IMR-90 (cell line): ENCODE measurements around the gene KCNJ1. TPM values are rescaled to one million over a fixed set of nuclear protein-coding genes. Genes with fewer than 3 reads are reported as not detected.

Experiments used
- ATAC-seq: fragments of 200-7000 bp; cut with Tn5 transposase; 2 replicates; pipeline ENCODE4 v1.9.1; 2020; ENCODE audit warnings: low read depth, mild to moderate bottlenecking, moderate library complexity
- BruUV-seq: library from RNA; stranded (reverse); fragments of 400-500 nt; replicated peaks from 2 replicates; lab custom pipeline; 2021; lab: Mats Ljungman, UMichigan
- CTCF ChIA-PET: fragments of 300-600 bp; formaldehyde crosslinking; extraction: SDS; loops from one replicate; lab custom pipeline; 2021; ENCODE audit warnings: antibody characterized with exemption; lab: Yijun Ruan, JAX
- POLR2A ChIA-PET: fragments of 300-600 bp; sonication (Branson Sonifier 250); formaldehyde crosslinking; loops from one replicate; lab custom pipeline; 2022; ENCODE audit warnings: antibody characterized with exemption; ENCODE audit not compliant: unreplicated experiment; lab: Charles Lee
- DNase-seq: peaks from one replicate; pipeline ENCODE4 v3.0.0; 2013
- H2AFZ ChIP-seq: replicated peaks from 2 replicates; pipeline ENCODE3; 2013; ENCODE audit warnings: low read length, mild to moderate bottlenecking; ENCODE audit not compliant: poor library complexity
- H2AK5ac ChIP-seq: 2 replicates; pipeline ENCODE4 v1.6.1; 2013; ENCODE audit warnings: low read depth, low read length, inconsistent platforms
- H2AK9ac ChIP-seq: replicated peaks from 2 replicates; pipeline ENCODE3; 2013; ENCODE audit warnings: mild to moderate bottlenecking, low read depth, low read length, moderate library complexity; ENCODE audit not compliant: poor library complexity
- H2BK120ac ChIP-seq: 2 replicates; pipeline ENCODE4 v1.6.1; 2013; ENCODE audit warnings: low read depth, low read length, inconsistent platforms
- H2BK15ac ChIP-seq: 3 replicates; pipeline ENCODE4 v1.6.1; 2013; ENCODE audit warnings: low read depth, low read length, inconsistent platforms
- H2BK20ac ChIP-seq: 2 replicates; pipeline ENCODE4 v1.6.1; 2013; ENCODE audit warnings: low read depth, mild to moderate bottlenecking, inconsistent platforms, low read length, moderate library complexity
- H2BK5ac ChIP-seq: 2 replicates; pipeline ENCODE4 v1.6.1; 2013; ENCODE audit warnings: mild to moderate bottlenecking, low read depth, low read length, inconsistent platforms; ENCODE audit not compliant: poor library complexity, severe bottlenecking
- H3K14ac ChIP-seq: replicated peaks from 2 replicates; pipeline ENCODE4 v1.6.1; 2013; ENCODE audit warnings: low read depth, low read length, inconsistent platforms
- H3K18ac ChIP-seq: 2 replicates; pipeline ENCODE4 v1.6.1; 2013; ENCODE audit warnings: low read depth, low read length, control low read depth
- H3K23ac ChIP-seq: 2 replicates; pipeline ENCODE4 v1.6.1; 2013; ENCODE audit warnings: low read depth, low read length, inconsistent platforms
- H3K27ac ChIP-seq: 2 replicates; pipeline ENCODE4 v1.5.1; 2013; ENCODE audit warnings: mild to moderate bottlenecking, control low read depth, low read length; ENCODE audit not compliant: insufficient read depth
- H3K27me3 ChIP-seq: 2 replicates; pipeline ENCODE4 v1.6.1; 2013; ENCODE audit warnings: low read length; ENCODE audit not compliant: control insufficient read depth, insufficient read depth
- H3K36me3 ChIP-seq: 2 replicates; pipeline ENCODE4 v1.6.1; 2013; ENCODE audit warnings: low read length, mixed read lengths; ENCODE audit not compliant: control insufficient read depth, insufficient read depth
- H3K4ac ChIP-seq: 2 replicates; pipeline ENCODE4 v1.6.1; 2013; ENCODE audit warnings: low read depth, low read length, inconsistent platforms
- H3K4me1 ChIP-seq: 2 replicates; pipeline ENCODE4 v1.6.1; 2013; ENCODE audit warnings: low read length, mixed read lengths; ENCODE audit not compliant: control insufficient read depth, insufficient read depth
- H3K4me2 ChIP-seq: 2 replicates; pipeline ENCODE4 v1.6.1; 2013; ENCODE audit warnings: low read depth, mild to moderate bottlenecking, control low read depth, low read length, moderate library complexity
- H3K4me3 ChIP-seq: 2 replicates; pipeline ENCODE4 v1.5.1; 2013; ENCODE audit warnings: low read depth, mild to moderate bottlenecking, control low read depth, low read length, moderate library complexity; ENCODE audit not compliant: insufficient read depth
- H3K56ac ChIP-seq: 2 replicates; pipeline ENCODE4 v1.6.1; 2013; ENCODE audit warnings: low read length, inconsistent platforms; ENCODE audit not compliant: insufficient read depth; ENCODE audit errors: extremely low read depth
- H3K79me1 ChIP-seq, 2 experiments: 2 replicates each; pipeline ENCODE4 v1.6.1; 2013; ENCODE audit warnings: low read length in 2 of 2, inconsistent platforms in 1 of 2, low read depth in 1 of 2
- H3K9ac ChIP-seq: 2 replicates; pipeline ENCODE4 v1.6.1; 2013; ENCODE audit warnings: low read depth, low read length, control low read depth
- H3K9me1 ChIP-seq: 2 replicates; pipeline ENCODE4 v1.6.1; 2013; ENCODE audit warnings: low read length, inconsistent platforms; ENCODE audit not compliant: insufficient read depth
- H3K9me3 ChIP-seq: 2 replicates; pipeline ENCODE4 v1.6.1; 2013; ENCODE audit warnings: low read length; ENCODE audit not compliant: control insufficient read depth, insufficient read depth
- H4K20me1 ChIP-seq: 2 replicates; pipeline ENCODE4 v1.6.1; 2013; ENCODE audit warnings: low read length, inconsistent platforms; ENCODE audit not compliant: insufficient read depth
- H4K5ac ChIP-seq: 2 replicates; pipeline ENCODE4 v1.6.1; 2013; ENCODE audit warnings: mild to moderate bottlenecking, low read depth, low read length, control low read depth
- H4K8ac ChIP-seq, 2 experiments: 2 replicates each; pipeline ENCODE4 v1.6.1; 2013; ENCODE audit warnings: low read depth in 2 of 2, low read length in 2 of 2, control low read depth in 1 of 2, inconsistent platforms in 1 of 2
- H4K91ac ChIP-seq: 2 replicates; pipeline ENCODE4 v1.6.1; 2013; ENCODE audit warnings: low read depth, low read length, inconsistent platforms; ENCODE audit not compliant: insufficient read depth
- BHLHE40 ChIP-seq: fragments of 150-350 bp; IDR thresholded peaks from 2 replicates; pipeline ENCODE4 v1.6.1; 2016; ENCODE audit warnings: mild to moderate bottlenecking, low read depth, low read length
- CEBPB ChIP-seq: IDR thresholded peaks from 2 replicates; pipeline ENCODE4 v1.6.1; 2012; ENCODE audit warnings: low read depth, low read length, improper control_type of control experiment
- MAZ ChIP-seq: IDR thresholded peaks from 2 replicates; pipeline ENCODE4 v1.6.1; 2012; ENCODE audit warnings: low read depth, mild to moderate bottlenecking, low read length, improper control_type of control experiment, moderate library complexity, borderline replicate concordance
- MXI1 ChIP-seq: IDR thresholded peaks from 2 replicates; pipeline ENCODE4 v1.6.1; 2012; ENCODE audit warnings: low read depth, mild to moderate bottlenecking, low read length, moderate library complexity, borderline replicate concordance
- POLR2A ChIP-seq: IDR thresholded peaks from 2 replicates; pipeline ENCODE4 v1.6.1; 2012; ENCODE audit warnings: mild to moderate bottlenecking, low read depth, low read length
- WGBS, 2 experiments: methylation state at CpG; one replicate each; pipeline versions ENCODE4 v1.1.5 to v1.1.7; 2013; ENCODE audit warnings: missing lambda C conversion rate in 2 of 2; ENCODE audit not compliant: insufficient read length in 1 of 2; ENCODE audit errors: extremely low coverage in 2 of 2; 5-methylcytosine and 5-hydroxymethylcytosine counted together
- dilution Hi-C: fragments of 300-500 bp; cut with HindIII; formaldehyde crosslinking; loops from one replicate; pipeline ENCODE4 v1.14.3; 2018; ENCODE audit warnings: low sequenced_read_pairs; ENCODE audit not compliant: unreplicated experiment
- in situ Hi-C: fragments of 300-500 bp; cut with MboI; formaldehyde crosslinking; loops from 3 replicates; pipeline ENCODE4 v1.14.3; 2019; ENCODE audit warnings: low sequenced_read_pairs, inconsistent platforms, mixed read lengths
- intact Hi-C: fragments of 100-400 bp; cut with micrococcal nuclease; formaldehyde crosslinking; loops from 2 replicates; pipeline ENCODE4 v1.10.0; 2022
- polyA plus RNA-seq, 3 experiments: library from polyadenylated mRNA; depleted of rRNA; stranded (reverse); fragments of >200 nt; gene quantifications; 2 replicates each; pipeline ENCODE4 v1.2.3, GENCODE V29; 2012; ENCODE audit warnings: low replicate concordance in 1 of 3
- total RNA-seq: library from RNA; depleted of rRNA; stranded (reverse); fragments of >200 nt; gene quantifications from 2 replicates; pipeline ENCODE4 v1.2.3, GENCODE V29; 2012

Gene KCNJ1
- total and polyA plus RNA-seq, 2 of the 4 experiments (the other 2 are of a cell fraction), result not detected

DNA sequence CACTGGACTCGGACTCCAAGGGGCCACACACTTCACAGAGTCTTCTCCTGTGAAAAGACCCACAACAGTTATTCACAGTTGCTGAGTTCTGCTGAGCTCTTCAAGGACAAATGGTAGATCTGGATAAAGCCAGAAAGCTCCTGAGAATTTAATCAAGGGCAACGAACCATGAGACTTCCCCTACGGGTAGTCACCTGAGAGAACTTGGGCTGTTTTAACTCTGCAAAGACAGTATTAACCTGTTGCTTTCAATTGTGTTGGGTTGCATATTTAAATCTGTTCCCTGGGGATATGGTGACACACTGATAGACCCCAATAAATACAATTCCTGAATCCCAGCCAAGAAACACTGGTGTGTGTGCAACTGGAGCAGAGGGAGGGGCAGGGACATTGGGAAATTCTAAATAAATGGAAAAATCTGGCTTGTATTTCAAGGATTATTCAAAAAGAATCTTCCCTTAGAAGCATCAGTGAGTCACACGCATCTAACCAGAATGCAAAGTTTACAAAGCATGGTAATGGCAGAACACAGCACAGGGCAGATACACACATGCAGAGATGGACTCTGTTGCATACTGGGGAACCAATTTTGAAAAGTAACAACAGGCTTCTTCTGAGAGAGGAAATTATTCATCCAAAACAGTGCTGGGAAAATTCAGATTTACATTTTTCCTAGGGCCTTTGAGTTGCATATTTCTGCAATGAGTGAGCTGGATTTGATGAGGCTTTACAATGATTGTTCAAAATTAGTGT, 4.0 kb downstream of the KCNJ1 start:
- peaks cover 7% of the 10 kb centered on the region for H3K9me1 ChIP-seq
- no peak overlapping the region for H3K4ac ChIP-seq
- no peak overlapping the region for H3K4me3 ChIP-seq
- no peak overlapping the region for H3K27ac ChIP-seq
- H3K79me1 ChIP-seq, result no peaks in the 10 kb centered on the region
- no peak overlapping the region for H3K9ac ChIP-seq
- in situ Hi-C loops (no loop called here), dilution Hi-C loops (no loop called here), intact Hi-C loops (no loop called here)
- H4K20me1 ChIP-seq, result no peaks in the 10 kb centered on the region; the same call in 1 of the 2 replicates
- H4K91ac ChIP-seq, result no peak overlapping the region
- H2AK5ac ChIP-seq, result no peak overlapping the region
- H3K4me1 ChIP-seq, result peaks cover 10% of the 10 kb centered on the region
- ChIA-PET POLR2A (interaction anchor here (0.7 kb wide), 1 partner anchor 11 kb away, joined by 3 read pairs; no protein-coding TSS in a partner anchor), CTCF (interaction anchor here (0.6 kb wide), 1 partner anchor 72 kb away, joined by 3 read pairs; no protein-coding TSS in a partner anchor)
- H3K23ac ChIP-seq, result no peak overlapping the region
- no peak overlapping the region for H2BK5ac ChIP-seq
- no peak overlapping the region for H2BK20ac ChIP-seq
- H4K5ac ChIP-seq, result no peak overlapping the region
- H3K36me3 ChIP-seq, result no peaks in the 10 kb centered on the region
- no peak overlapping the region for H3K56ac ChIP-seq
- ATAC-seq, result peak; percentile 81
- H3K18ac ChIP-seq, result no peak overlapping the region
- peak; percentile 79 for DNase-seq
- H4K8ac ChIP-seq, result no peak overlapping the region
- no peaks in the 10 kb centered on the region for H3K9me3 ChIP-seq
- no peak overlapping the region for H2AFZ ChIP-seq
- WGBS, 2 experiments, result no CpG with 5 or more reads among the region's 4 CpGs
- TF ChIP-seq MXI1 (0 out of 2 replicates have a peak, but pooled peaks have one; percentile 48), MAZ (no peak), CEBPB (peak; percentile 42; the same call in 1 of the 2 replicates), POLR2A (no peak), BHLHE40 (no peak)
- H3K4me2 ChIP-seq, result no peak overlapping the region
- BruUV-seq, result no TSS peak
- no peak overlapping the region for H3K14ac ChIP-seq
- H2BK15ac ChIP-seq, result no peak overlapping the region
- peaks cover 6% of the 10 kb centered on the region for H3K27me3 ChIP-seq
- 0 out of 2 replicates have a peak overlapping the region, but pooled peaks have one; percentile 11 for H2BK120ac ChIP-seq
- no peak overlapping the region for H2AK9ac ChIP-seq
